Left ventricle myocardium inferior (tissue), 1 donor: ENCODE results near the gene FAM222B. TPM values are rescaled to one million over a fixed set of nuclear protein-coding genes. Genes with fewer than 3 reads are reported as not detected.

Experiments
- DNase-seq: peaks from one replicate; pipeline ENCODE4 v3.0.0-alpha.2; 2020
- H3K27ac ChIP-seq: fragments of 200-600 bp; replicated peaks from 2 replicates; pipeline ENCODE4 v1.8.0; 2021
- H3K27me3 ChIP-seq: fragments of 200-600 bp; 2 replicates; pipeline ENCODE4 v1.8.0; 2021; ENCODE audit warnings: low read depth
- H3K36me3 ChIP-seq: fragments of 200-600 bp; 2 replicates; pipeline ENCODE4 v1.8.0; 2021
- H3K4me1 ChIP-seq: fragments of 200-600 bp; 2 replicates; pipeline ENCODE4 v1.8.0; 2021
- H3K4me3 ChIP-seq: fragments of 200-600 bp; 2 replicates; pipeline ENCODE4 v1.8.0; 2021; ENCODE audit warnings: mild to moderate bottlenecking, moderate library complexity
- H3K9me3 ChIP-seq: fragments of 200-600 bp; replicated peaks from 2 replicates; pipeline ENCODE4 v1.8.0; 2021
- CTCF ChIP-seq: fragments of 200-600 bp; IDR thresholded peaks from 2 replicates; pipeline ENCODE4 v1.8.0; 2021; ENCODE audit warnings: antibody characterized with exemption, mild to moderate bottlenecking, borderline replicate concordance
- intact Hi-C: fragments of 100-400 bp; cut with micrococcal nuclease; formaldehyde crosslinking; loops from one replicate; pipeline ENCODE4 v1.11.0; 2022
- total RNA-seq: library from RNA; stranded (reverse); fragmentation: NEBNext Ultra II Directional; extraction: Animal tissue kit (Norgen Biotek cat#: 25700); gene quantifications from one replicate; pipeline ENCODE4 v1.2.1, GENCODE V29; 2021
- donor health status: DM: no; HTN: yes; CAD: no; lungs with severe emphysema.

The FAM222B gene
- total RNA-seq, 1 donor from 2014 or later, result 17.5 TPM

- intact Hi-C loops, result no loop called here
- Histone ChIP-seq H3K9me3 (no peaks in the 10 kb centered on the region), H3K4me1 (peaks cover 5% of the 10 kb centered on the region), H3K27ac (no peak overlapping the region), H3K4me3 (no peak overlapping the region), H3K36me3 (peaks cover 47% of the 10 kb centered on the region), H3K27me3 (no peaks in the 10 kb centered on the region)
- TF ChIP-seq CTCF, result no peak
- DNase-seq, result no peak
Measured at GRCh38 chr17:28860363-28860808, 17.8 kb upstream of the FAM222B start.

GRCh38 chr17:28858801-28859355 lies 16.3 kb upstream of the FAM222B start:
- no peaks in the 10 kb centered on the region for H3K9me3 ChIP-seq
- peaks cover 18% of the 10 kb centered on the region for H3K4me1 ChIP-seq
- peaks cover 47% of the 10 kb centered on the region for H3K36me3 ChIP-seq
- intact Hi-C loops, result no loop called here
- no peaks in the 10 kb centered on the region for H3K27me3 ChIP-seq
- TF ChIP-seq CTCF, result no peak
- no peak overlapping the region for H3K4me3 ChIP-seq
- no peak overlapping the region for H3K27ac ChIP-seq
- DNase-seq, result no peak

DNA sequence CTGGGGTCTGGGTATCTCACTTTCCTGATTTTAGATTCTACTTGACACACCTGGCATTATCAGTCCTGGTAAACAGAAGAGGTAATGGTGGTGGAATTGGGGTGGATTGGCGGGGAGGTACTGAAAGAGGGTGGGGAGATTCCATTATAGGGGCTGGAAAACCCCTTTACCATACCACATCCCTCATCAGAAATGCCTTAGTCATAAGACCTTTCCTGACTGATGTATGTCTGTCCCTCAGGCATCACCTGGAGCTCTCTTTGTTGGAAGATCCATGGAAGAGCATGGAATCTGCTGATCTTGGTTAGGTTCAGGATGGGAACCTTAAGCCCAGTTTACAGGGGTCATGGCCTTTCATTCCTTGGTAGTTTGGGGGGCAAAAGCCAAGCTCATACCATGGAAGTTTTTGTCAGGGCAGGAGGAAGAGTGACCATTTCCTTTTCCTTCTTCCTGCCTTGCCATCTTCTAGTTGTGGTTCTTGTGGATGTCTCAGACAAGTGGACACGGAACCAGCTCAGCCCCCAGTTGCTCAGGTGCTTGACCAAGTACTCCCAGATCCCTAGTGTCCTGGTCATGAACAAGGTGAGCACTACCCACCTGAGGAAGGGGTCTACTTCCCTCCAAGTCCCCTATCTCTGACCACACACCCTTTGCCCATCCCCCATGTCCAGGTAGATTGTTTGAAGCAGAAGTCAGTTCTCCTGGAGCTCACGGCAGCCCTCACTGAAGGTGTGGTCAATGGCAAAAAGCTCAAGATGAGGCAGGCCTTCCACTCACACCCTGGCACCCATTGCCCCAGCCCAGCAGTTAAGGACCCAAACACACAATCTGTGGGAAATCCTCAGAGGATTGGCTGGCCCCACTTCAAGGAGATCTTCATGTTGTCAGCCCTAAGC lies 15.6 kb upstream of the FAM222B start:
- peaks cover 47% of the 10 kb centered on the region for H3K36me3 ChIP-seq

GRCh38 chr17:28856028-28856574 lies 13.5 kb upstream of the FAM222B start:
- TF ChIP-seq CTCF, result no peak
- peak overlapping the region; percentile 79 for H3K4me3 ChIP-seq
- H3K36me3 ChIP-seq, result peaks cover 47% of the 10 kb centered on the region
- no peak for DNase-seq
- no peak overlapping the region for H3K27ac ChIP-seq
- no peaks in the 10 kb centered on the region for H3K27me3 ChIP-seq
- no peaks in the 10 kb centered on the region for H3K9me3 ChIP-seq
- intact Hi-C loops, result no loop called here
- H3K4me1 ChIP-seq, result peaks cover 18% of the 10 kb centered on the region

More for the DNA sequence above, 15.6 kb upstream of the FAM222B start:
- Histone ChIP-seq H3K4me1 (peaks cover 18% of the 10 kb centered on the region), H3K27ac (no peak overlapping the region), H3K9me3 (no peaks in the 10 kb centered on the region), H3K27me3 (no peaks in the 10 kb centered on the region), H3K4me3 (no peak overlapping the region)
- DNase-seq, result no peak
- intact Hi-C loops, result no loop called here
- TF ChIP-seq CTCF, result no peak

GRCh38 chr17:28855336-28855679 lies 12.7 kb upstream of the FAM222B start:
- no peak for DNase-seq
- H3K4me3 ChIP-seq, result peak overlapping the region; percentile 79
- no peak for TF ChIP-seq CTCF
- H3K4me1 ChIP-seq, result peaks cover 18% of the 10 kb centered on the region
- H3K9me3 ChIP-seq, result no peaks in the 10 kb centered on the region
- peak overlapping the region; percentile 78 for H3K27ac ChIP-seq
- no peaks in the 10 kb centered on the region for H3K27me3 ChIP-seq
- H3K36me3 ChIP-seq, result peaks cover 39% of the 10 kb centered on the region
- intact Hi-C loops, result no loop called here
